NCI-H460 (cell line): Measurements from ENCODE around the gene PDGFC. TPM values are rescaled to one million over a fixed set of nuclear protein-coding genes. Genes with fewer than 3 reads are reported as not detected.

Source experiments
- small RNA-seq, 2 experiments: library from RNA; depleted of rRNA; stranded (forward); fragments of <200 nt; gene quantifications; one replicate each; pipeline ENCODE3, GENCODE V24; 2014
- total RNA-seq: library from RNA; depleted of rRNA; stranded (reverse); fragments of >200 nt; shearing (Covaris generic); gene quantifications from 2 replicates; pipeline ENCODE4 v1.2.3, GENCODE V29; 2014; rRNA removed

PDGFC gene
- total RNA-seq, 1 experiment from 2014 or later: 20.2 TPM

Small RNA genes lying within 50 kb of the gene (small RNA-seq; reads per million reads assigned to genes)
- gene AC092608.2: 0 reads per million in 2 experiments

Other genes starting within 250 kb of the PDGFC start
- 14.7 and 15.8 TPM in 2 replicates for gene GLRB, start 104.4 kb upstream of the PDGFC start, total RNA-seq
- gene GRIA2, start 248.9 kb upstream of the PDGFC start, total RNA-seq: not detected in 2 replicates